Upper lobe of left lung (tissue), 4 donors: Measurements from ENCODE around the gene TMEM35A.

ENCODE experiments used
- CTCF ChIP-seq, 6 experiments: fragments of 450-650 bp in 4 of 6; fragments of 200-600 bp in 2 of 6; sonication (generic) in 2 of 6; IDR thresholded peaks; one replicate each; pipeline ENCODE4 v1.5.1; 2016 to 2019; ENCODE audit warnings: antibody characterized with exemption in 6 of 6
- EP300 ChIP-seq, 4 donors: sonication (generic); formaldehyde crosslinking; IDR thresholded peaks; one replicate each; pipeline ENCODE4 v1.5.1; 2017; ENCODE audit warnings: antibody characterized with exemption in 4 of 4, control low read depth in 2 of 4
- POLR2A ChIP-seq, 4 donors: fragments of 450-650 bp; IDR thresholded peaks; one replicate each; pipeline ENCODE4 v1.5.1; 2016 to 2017; ENCODE audit warnings: antibody characterized with exemption in 4 of 4, mild to moderate bottlenecking in 2 of 4

- TF ChIP-seq CTCF (IDR thresholded peaks at IDR 0.05) = no peak
- no peak for TF ChIP-seq POLR2A (IDR thresholded peaks at IDR 0.05)
- no peak for TF ChIP-seq EP300 (IDR thresholded peaks at IDR 0.05)
These were observed 13.1 kb downstream of the TMEM35A start for GRCh38 chrX:101091817-101092216.
